Retinal pigment epithelial cell (primary cell): ENCODE results near the gene SLC5A9.

Experiments
- DNase-seq: peaks from one replicate; pipeline ENCODE4 v3.0.0-alpha.2; 2010; ENCODE audit warnings: low read depth
- H3K4me3 ChIP-seq: 2 replicates; pipeline ENCODE4 v1.5.1; 2011; ENCODE audit warnings: mild to moderate bottlenecking, low read length, control low read depth, moderate library complexity
- CTCF ChIP-seq: conservative IDR thresholded peaks from 2 replicates; pipeline ENCODE4 v1.5.1; 2011; ENCODE audit warnings: low read depth, low read length, control low read depth, inconsistent platforms

Gene SLC5A9

GRCh38 chr1:48214820-48215219 lies 7.7 kb upstream of the SLC5A9 start:
- no peak for TF ChIP-seq CTCF
- no peak overlapping the region for H3K4me3 ChIP-seq
- DNase-seq = no peak

GRCh38 chr1:48215222-48215621 lies 7.3 kb upstream of the SLC5A9 start:
- no peak for DNase-seq
- H3K4me3 ChIP-seq = no peak overlapping the region
- no peak for TF ChIP-seq CTCF

- TF ChIP-seq CTCF = no peak
Measured at GRCh38 chr1:48215889-48216288, 6.6 kb upstream of the SLC5A9 start.

GRCh38 chr1:48216313-48216712 lies 6.2 kb upstream of the SLC5A9 start:
- TF ChIP-seq CTCF = no peak

More at GRCh38 chr1:48215889-48216288, 6.6 kb upstream of the SLC5A9 start:
- DNase-seq = no peak
- H3K4me3 ChIP-seq = no peak overlapping the region

GRCh38 chr1:48216941-48217340 lies 5.6 kb upstream of the SLC5A9 start:
- TF ChIP-seq CTCF = no peak
- no peak for DNase-seq
- H3K4me3 ChIP-seq = no peak overlapping the region

More at GRCh38 chr1:48216313-48216712, 6.2 kb upstream of the SLC5A9 start:
- no peak for DNase-seq
- no peak overlapping the region for H3K4me3 ChIP-seq

GRCh38 chr1:48217856-48218255 lies 4.7 kb upstream of the SLC5A9 start:
- TF ChIP-seq CTCF = no peak
- H3K4me3 ChIP-seq = no peak overlapping the region
- DNase-seq = no peak

GRCh38 chr1:48219803-48220202 lies 2.7 kb upstream of the SLC5A9 start:
- TF ChIP-seq CTCF = no peak
- H3K4me3 ChIP-seq = no peak overlapping the region
- DNase-seq = no peak
